ENCODE data around the gene ARID4B. TPM values are rescaled to one million over a fixed set of nuclear protein-coding genes. Genes with fewer than 3 reads are reported as not detected.
"Not testable (repeated sequence)": the region's sequence is repeated elsewhere in the genome, so short reads cannot be mapped to it uniquely, and the experiment has no call there.

The ARID4B gene
- total RNA-seq, 1 donor from 2014 or later = 13.5 TPM

- not testable (repeated sequence) for ATAC-seq
Observed at GRCh38 chr1:235159930-235160329, 168.0 kb downstream of the ARID4B start.

GRCh38 chr1:235159284-235159683 lies 168.7 kb downstream of the ARID4B start:
- peak; percentile 34 for ATAC-seq

- ATAC-seq = no peak
Observed at GRCh38 chr1:235158680-235159079, 169.3 kb downstream of the ARID4B start.

- no peak for ATAC-seq
Observed at GRCh38 chr1:235157150-235157549, 170.8 kb downstream of the ARID4B start.

DNA sequence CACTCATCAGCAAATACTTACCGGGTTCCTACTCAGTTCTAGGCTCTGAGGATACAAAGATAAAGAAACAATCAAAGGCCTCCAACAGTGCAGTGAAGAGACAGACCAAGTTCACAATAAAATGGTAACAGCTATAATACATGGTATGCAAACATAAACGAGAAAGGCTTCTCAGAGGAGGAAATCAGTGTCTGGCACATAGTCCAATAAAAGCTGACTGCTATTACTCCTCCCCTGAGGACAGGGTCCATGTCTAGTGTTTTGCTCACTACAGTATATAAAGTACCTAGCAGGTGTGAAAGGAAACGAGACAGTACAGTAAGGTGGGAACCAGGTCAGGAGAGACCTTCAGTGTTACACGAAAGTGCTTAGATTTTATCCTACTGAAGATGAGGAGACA lies 171.2 kb downstream of the ARID4B start:
- ATAC-seq = no peak

DNA sequence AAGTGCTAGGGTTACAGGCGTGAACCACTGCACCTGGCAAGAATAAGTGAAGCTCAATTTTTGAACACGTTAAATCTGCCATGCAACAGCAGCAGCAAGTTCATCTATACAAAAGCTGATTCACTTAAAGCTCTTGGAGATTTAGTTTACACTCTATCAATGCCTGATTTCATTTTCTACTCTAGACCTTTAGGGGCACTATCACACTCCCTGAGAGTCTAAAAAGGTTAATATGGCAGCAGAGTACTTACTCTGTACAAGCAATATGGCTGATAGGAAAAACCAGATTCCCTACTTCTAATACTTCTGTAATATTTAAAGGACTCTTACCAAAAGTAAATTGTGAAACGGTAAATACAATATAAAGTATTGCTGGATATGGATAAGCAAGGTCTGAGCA lies 171.7 kb downstream of the ARID4B start:
- ATAC-seq = no peak

DNA sequence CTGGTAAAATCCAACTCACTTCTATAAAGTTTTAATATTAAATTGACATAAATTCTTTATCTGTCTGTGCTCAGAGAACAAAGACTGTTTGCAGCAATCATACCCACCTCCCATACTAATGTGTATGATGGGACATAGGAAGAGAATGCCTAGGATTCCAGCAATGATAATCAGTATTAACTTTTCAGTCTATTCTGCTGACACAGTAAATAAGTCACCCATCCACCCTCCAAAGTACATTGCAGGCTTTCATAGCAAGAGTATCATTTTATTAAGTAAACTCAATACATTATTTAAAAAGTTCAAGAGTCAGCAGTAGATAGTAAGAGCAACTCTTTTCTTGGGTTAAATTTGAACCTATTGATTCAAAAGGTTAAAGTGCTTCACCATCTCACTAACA lies 175.7 kb downstream of the ARID4B start:
- no peak for ATAC-seq

DNA sequence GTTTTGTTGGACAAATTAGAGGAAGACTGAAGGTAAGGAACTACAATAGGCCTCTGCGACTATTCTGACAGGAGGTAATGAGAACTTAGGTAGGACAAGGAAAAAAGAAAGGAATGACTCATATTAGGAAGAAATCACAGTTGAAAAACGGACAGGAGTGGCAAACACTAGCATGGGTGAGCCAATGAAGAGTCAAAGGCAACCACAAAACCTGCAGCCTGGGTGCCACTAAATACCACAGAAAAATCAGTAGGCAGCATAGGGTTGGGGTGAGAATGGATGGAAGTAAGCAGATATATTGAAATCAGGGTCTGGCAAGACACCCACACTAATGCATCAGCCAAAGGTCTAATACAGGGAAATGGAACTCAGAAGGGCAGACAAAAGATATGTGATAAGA lies 176.9 kb downstream of the ARID4B start:
- peak; percentile 79 for ATAC-seq

GRCh38 chr1:235149824-235150223 lies 178.2 kb downstream of the ARID4B start:
- ATAC-seq = no peak

DNA sequence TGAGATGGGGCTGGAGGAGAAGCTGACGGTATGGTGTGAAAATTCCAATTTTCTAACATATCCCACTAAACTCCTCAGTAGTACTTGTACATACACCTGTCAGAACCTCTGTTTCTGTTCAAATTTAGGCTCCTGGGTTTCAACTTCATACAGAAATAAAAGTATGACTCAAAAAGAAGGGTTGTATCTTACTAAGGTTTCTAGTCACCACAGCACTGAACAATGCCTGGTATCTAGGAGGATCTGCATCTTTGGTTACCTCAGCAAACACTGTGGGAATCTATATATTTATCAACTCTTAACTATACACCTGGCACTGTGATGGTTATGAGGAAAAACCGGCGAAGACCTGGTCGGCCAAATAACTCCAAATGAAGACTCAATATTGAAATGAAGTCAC lies 180.7 kb downstream of the ARID4B start:
- no peak for ATAC-seq

DNA sequence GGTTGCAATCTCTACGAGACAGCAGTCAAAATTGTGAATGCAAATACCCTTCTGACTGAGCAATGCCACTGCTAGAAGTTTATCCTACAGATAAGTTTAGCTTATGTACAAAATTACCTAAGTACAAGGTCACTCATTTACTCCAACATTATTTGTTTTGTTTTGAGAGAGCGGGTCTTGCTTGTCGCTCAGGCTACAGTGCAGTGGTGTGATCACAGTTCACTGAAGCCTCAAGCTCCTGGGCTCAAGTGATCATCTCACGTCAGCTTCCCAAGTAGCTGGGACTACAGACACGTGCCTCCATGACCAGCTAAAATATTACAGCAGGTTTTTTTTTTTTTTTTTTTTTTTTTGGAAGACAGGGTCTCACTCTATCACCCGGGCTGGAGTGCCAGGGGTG lies 182.3 kb downstream of the ARID4B start:
- ATAC-seq = no peak

DNA sequence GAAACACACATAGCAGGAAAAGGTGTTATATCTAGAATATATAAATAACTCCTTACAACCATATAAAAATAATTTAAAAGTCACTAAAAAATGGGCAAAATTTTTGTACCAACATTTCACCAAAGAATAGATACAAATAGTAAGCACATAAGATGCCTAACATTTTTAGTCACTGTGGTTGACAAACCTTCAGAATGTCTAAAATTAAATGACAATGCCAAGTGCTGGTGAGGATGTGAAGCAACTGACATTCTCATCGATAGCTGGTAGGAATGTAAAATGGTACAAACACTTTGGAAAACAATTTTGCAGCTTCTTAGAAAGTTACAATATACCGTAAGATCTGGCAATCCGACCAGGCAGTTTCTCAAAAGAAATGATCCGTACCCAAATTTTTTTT lies 185.0 kb downstream of the ARID4B start:
- no peak for ATAC-seq

DNA sequence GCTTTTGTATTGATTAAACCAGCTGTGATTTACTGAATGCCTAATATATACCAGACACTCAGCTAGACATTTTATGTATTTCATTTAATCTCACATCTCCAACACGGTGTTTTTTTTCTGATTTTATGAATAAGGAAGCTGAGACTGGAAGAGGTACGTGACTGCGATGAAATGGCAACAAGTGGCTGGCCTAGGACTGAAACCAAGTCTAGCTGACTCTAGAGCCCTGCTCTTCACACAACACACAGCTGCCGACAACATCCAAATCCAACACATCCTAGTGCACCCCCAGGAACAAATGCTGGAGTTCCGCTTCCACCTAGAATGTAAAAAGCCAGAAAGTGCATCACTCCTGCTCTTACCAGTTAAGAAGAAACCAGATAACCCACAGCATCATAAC lies 188.7 kb downstream of the ARID4B start:
- ATAC-seq = no peak

DNA sequence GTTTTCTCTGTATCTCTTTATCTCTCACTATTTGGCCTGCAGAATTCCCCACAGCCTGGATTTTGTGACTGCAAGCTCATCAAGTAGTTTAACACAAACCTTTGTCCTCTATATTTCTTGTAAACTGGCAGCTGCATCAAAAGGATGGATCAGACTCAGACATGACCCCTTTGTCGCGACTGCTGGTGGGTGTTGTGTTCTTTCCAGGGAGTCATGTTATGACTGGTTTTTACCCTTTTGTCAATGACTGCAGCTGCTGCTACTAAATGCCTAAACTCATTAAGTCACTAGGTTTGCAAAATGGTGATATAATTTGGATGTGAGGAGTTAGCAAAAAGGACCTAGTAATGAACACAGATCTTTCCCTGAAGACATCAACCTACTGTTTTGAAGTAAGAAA lies 189.2 kb downstream of the ARID4B start:
- no peak for ATAC-seq

- ATAC-seq = no peak
Observed at GRCh38 chr1:235136111-235136510, 191.9 kb downstream of the ARID4B start.

GRCh38 chr1:235134171-235134570 lies 193.8 kb downstream of the ARID4B start:
- no peak for ATAC-seq

- ATAC-seq = no peak
Observed at GRCh38 chr1:235133086-235133485, 194.9 kb downstream of the ARID4B start.

DNA sequence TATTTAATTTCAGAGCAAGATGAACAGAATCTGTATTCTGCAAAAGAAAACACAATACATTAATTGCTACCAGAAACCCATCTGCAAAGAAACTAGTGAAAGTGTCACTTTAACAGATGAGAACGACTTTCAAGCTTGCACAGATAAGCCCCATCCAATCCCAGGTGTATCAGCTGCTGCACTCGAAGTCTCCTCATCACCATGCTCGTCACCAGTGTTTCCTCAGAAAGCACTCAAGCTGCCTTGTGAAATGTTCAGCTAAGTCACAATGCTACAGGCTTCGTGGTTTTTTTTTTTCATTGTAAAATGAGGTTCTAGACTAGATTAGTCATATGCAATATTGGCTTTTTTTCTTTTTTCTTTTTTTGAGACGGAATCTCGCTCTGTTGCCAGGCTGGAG lies 196.0 kb downstream of the ARID4B start:
- no peak for ATAC-seq

DNA sequence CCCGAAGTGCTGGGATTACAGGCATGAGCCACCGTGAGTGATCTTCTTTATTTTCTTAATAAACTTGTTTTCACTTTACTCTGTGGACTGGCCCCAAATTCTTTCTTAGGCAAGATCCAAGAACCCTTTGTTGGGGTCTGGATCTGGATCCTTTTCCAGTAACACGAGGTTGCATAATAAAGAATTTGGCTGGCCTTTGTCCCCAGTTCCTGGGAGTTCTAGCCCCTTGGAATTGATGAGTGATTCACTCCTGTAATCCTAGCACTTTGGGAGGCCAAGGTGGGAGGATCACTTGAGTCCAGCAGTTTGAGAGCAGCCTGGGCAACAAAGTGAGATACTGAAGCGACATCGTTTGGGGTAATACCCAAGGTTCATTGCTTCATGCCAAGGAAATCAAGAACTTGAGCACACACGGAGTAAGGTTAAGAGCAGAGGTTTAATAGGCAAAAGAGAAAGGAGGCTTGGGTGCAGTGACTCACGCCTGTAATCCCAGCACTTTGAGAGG lies 197.2 kb downstream of the ARID4B start:
- ATAC-seq = no peak

DNA sequence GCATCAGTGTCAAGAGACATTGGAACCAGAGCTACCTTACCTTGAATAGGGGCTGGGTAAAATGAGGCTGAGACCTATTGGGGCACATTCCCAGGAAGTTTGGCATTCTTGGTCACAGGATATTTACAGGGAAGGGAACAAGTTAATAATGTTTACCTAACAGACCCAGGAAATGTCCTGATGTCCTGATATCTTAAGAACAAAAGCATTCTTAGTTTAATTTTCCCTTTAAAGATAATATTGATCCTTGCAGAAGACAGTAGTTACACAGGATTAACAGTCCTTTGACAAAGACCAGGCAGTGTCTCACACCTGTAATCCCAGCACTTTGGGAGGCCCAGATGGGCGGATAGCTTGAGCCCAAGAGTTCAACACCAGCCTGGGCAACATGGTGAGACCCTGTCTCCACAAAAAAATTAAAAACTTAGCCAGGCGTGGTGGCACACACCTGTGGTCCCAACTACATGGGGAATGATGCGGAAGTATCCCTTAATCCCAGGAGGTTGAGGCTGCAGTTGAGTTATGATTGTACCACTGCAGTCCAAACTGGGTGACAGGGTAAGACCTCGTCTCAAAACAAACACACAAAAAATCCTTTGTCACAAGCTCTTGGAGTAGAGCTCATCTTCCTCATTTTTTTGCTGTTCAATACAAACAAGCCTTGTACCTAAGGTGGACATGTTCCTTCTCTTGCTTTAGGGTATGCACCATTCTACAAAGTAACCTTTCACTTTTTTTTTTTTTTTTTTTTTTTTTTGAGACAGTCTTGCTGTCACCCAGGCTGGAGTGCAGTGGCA lies 198.0 kb downstream of the ARID4B start:
- ATAC-seq = no peak

DNA sequence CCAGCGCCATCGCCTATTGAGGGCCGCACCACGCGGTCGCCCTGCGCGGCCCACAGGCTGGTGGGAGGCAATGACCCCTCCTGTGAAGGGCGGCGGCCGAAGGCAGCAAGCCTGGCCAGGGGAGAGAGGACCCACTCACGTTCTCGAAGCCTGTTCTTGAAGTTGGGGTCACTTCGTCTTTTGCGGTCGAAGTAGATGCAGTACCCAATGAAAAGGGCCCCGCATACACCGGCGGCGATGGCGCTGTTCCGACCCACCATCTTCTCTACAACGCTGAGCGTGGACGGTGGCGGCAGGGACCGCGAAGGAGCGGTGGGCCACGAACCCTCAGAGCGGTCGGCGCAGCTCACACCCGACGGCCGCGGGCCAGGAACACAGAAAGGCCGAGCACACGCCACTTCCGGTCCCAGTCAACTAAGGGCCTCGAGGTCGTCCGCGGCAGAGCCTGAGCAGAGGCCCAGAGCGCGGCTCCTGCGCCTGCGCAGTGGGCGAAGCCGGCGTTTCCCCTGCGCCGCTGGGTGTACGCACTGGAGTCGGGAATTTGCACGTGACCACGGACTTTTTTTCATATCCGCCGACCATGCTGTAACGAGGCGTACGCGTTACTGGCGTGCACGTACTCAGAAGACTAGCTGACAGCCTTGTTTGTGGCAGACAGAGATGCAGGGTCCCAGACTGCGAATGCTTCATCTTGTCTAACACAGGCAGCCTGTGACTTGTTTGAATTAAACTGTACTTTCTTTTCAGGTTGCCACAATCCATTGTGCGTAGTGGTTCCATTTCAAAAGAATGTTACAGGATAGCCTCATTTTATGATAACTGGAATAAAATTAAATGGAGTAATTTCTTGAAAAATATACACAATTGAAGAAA lies 199.3 kb downstream of the ARID4B start, which contains the start of gene TOMM20:
TOMM20 (minus strand) TSS at position 382 of the 873 bp plus-strand sequence; CDS start at position 260, 122 bp downstream.
- peak; percentile 99 for ATAC-seq

- peak; percentile 2 for ATAC-seq
Observed at GRCh38 chr1:235127732-235128455, 200.1 kb downstream of the ARID4B start.

DNA sequence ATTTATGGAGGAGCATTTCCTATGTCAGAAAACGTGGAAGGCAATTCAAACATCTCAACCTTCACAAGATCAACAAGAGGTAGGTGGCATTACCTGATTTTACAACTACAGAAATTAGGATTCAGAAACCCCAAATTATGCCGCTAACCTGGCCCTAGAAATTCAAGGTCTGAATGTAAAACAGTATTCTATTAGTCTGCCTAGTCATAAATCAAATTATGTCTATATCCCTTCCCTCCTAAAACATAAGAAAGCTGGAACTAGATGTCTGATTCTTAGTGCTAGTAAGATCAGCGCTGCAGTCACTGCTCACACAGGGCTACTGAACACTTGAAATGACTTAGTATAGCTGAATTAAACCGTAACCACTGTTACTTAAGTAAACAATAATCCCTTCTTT lies 200.8 kb downstream of the ARID4B start:
- no peak for ATAC-seq
